K562 (cell line): ENCODE measurements around the gene RASGRP4. TPM values are rescaled to one million over a fixed set of nuclear protein-coding genes. Genes with fewer than 3 reads are reported as not detected.
A peak's percentile ranks its signal among the peaks of the same experiment; 100 is the strongest.

Source experiments
- BCL6 ChIP-seq: fragments of 250-450 bp; sonication (Bioruptor Pico); IDR thresholded peaks from 2 replicates; pipeline ENCODE4 v1.4.0; 2020
- C11orf30 ChIP-seq: fragments of 450-650 bp; IDR thresholded peaks from 2 replicates; pipeline ENCODE4 v1.6.1; 2016; ENCODE audit warnings: low read depth, mild to moderate bottlenecking
- IRF2 ChIP-seq: sonication (generic); formaldehyde crosslinking; IDR thresholded peaks from 2 replicates; pipeline ENCODE4 v1.8.1; 2022; ENCODE audit warnings: mild to moderate bottlenecking, missing genetic modification reagents
- MCM3 ChIP-seq: fragments of 450-650 bp; IDR thresholded peaks from 2 replicates; pipeline ENCODE4 v1.6.1; 2016
- MEF2D ChIP-seq: conservative IDR thresholded peaks from 2 replicates; pipeline ENCODE4 v1.6.1; 2016; ENCODE audit warnings: low read depth, missing genetic modification characterization, missing compliant biosample characterization
- PHF8 ChIP-seq: fragments of 200-600 bp; sonication (generic); IDR thresholded peaks from 2 replicates; pipeline ENCODE4 v1.6.1; 2012; ENCODE audit warnings: mixed run types, mild to moderate bottlenecking, inconsistent platforms, low read length, moderate library complexity, borderline replicate concordance
- SRSF1 ChIP-seq: fragments of 200-400 bp; formaldehyde crosslinking; IDR thresholded peaks from 2 replicates; pipeline ENCODE4 v1.6.1; 2017; ENCODE audit warnings: mild to moderate bottlenecking, low read depth, low read length, moderate library complexity
- ZNF695 ChIP-seq: fragments of 450-650 bp; formaldehyde crosslinking; IDR thresholded peaks from 2 replicates; pipeline ENCODE4 v1.4.0; 2020; ENCODE audit warnings: mild to moderate bottlenecking, moderate library complexity
- ZNF785 ChIP-seq: fragments of 250-450 bp; sonication (Bioruptor Pico); IDR thresholded peaks from 2 replicates; pipeline ENCODE4 v1.4.0; 2020; ENCODE audit warnings: mild to moderate bottlenecking
- polyA plus RNA-seq, 8 experiments: library from polyadenylated mRNA; depleted of rRNA in 4 of 8; stranded (reverse) in 5 of 8; unstranded in 3 of 8; fragments of >200 nt; fragmentation: Nextera tagmentation in 2 of 8; fragmentation: Illumina TruSeq in 1 of 8; extraction: Ambion mirVana in 2 of 8; extraction: Trizol in 1 of 8; gene quantifications; 2 replicates each; pipeline versions ENCODE4 v1.2.1 to v1.2.3, GENCODE V29; 2011 to 2014; ENCODE audit warnings: inconsistent platforms in 1 of 8, missing spikeins in 1 of 8
- total RNA-seq, 7 experiments: library from RNA; depleted of rRNA in 6 of 7; stranded (reverse); fragments of >200 nt in 6 of 7; fragmentation: Illumina TruSeq in 2 of 7; extraction: Trizol in 2 of 7; gene quantifications; 2 replicates each; pipeline versions ENCODE4 v1.2.1 to v1.2.3, GENCODE V29; 2011 to 2021; ENCODE audit warnings: low replicate concordance in 1 of 7
- TF ChIP-seq, protein P1 (sequence below): fragments of 250-450 bp; sonication (Bioruptor Pico); IDR thresholded peaks from 2 replicates; pipeline ENCODE4 v1.4.0; 2020; ENCODE audit warnings: mild to moderate bottlenecking
- TF ChIP-seq, protein P2 (sequence below): fragments of 250-450 bp; sonication (Bioruptor Pico); IDR thresholded peaks from 2 replicates; pipeline ENCODE4 v1.8.0; 2022; ENCODE audit warnings: moderate library complexity, mild to moderate bottlenecking, inconsistent platforms
- TF ChIP-seq, protein P3 (sequence below): fragments of 200-800 bp; sonication (Bioruptor generic); IDR thresholded peaks from 2 replicates; pipeline ENCODE4 v1.6.1; 2016; ENCODE audit warnings: missing genetic modification characterization, missing compliant biosample characterization

Gene RASGRP4
- total and polyA plus RNA-seq, 9 of the 15 experiments (the other 6 are each of a cell fraction or from before 2014, with no cell fraction given): 0.39 to 4.6 (median 3.8) TPM

DNA sequence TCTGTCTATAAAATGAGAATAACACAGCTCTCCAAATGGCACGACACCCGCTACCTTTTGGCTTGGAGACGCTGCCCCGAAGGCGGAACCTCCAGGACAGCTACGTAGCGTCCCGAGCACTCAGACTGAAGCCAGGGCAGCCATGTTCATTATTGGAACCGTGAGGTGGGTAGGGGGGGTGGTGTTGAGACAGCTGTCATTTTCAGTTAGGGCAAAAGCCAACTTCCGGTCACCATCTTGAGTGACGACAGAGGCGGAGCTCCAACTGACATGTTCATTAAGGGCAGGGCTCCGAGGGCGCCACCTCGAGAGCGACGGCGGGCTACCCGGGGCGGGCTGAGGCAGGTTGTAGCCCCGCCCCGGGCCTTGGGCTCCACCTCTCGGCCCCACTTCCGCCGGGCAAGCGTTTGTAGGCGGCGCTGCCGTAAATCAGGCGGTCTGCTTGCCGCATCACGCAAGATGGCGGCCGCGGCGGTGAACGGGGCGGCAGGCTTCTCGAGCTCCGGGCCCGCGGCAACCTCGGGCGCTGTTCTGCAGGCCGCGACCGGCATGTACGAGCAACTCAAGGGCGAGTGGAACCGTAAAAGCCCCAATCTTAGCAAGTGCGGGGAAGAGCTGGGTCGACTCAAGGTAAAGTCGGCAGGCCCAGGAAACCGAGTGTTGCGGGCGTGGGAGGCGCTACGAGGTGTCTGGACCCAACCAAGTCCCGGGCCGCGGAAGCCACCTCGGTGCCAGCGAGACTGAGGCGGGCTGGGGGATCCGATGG lies 51.5 kb downstream of the RASGRP4 start, which contains the start of gene PSMD8 (continued):
- TF ChIP-seq ZNF785 (CRISPR knock-in tag): no peak
- TF ChIP-seq PHF8: peak; percentile 98
- TF ChIP-seq, protein P1, sequence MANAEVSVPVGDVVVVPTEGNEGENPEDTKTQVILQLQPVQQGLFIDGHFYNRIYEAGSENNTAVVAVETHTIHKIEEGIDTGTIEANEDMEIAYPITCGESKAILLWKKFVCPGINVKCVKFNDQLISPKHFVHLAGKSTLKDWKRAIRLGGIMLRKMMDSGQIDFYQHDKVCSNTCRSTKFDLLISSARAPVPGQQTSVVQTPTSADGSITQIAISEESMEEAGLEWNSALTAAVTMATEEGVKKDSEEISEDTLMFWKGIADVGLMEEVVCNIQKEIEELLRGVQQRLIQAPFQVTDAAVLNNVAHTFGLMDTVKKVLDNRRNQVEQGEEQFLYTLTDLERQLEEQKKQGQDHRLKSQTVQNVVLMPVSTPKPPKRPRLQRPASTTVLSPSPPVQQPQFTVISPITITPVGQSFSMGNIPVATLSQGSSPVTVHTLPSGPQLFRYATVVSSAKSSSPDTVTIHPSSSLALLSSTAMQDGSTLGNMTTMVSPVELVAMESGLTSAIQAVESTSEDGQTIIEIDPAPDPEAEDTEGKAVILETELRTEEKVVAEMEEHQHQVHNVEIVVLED: peak; percentile 89
- TF ChIP-seq ZNF695: no peak
- TF ChIP-seq BCL6 (CRISPR knock-in tag): no peak
- TF ChIP-seq MCM3: no peak
- TF ChIP-seq, protein P2, sequence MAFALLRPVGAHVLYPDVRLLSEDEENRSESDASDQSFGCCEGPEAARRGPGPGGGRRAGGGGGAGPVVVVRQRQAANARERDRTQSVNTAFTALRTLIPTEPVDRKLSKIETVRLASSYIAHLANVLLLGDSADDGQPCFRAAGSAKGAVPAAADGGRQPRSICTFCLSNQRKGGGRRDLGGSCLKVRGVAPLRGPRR (CRISPR knock-in tag): no peak
- no peak for TF ChIP-seq MEF2D (tag)
- TF ChIP-seq SRSF1: peak; percentile 78; the same call in 1 of the 2 replicates
- peak; percentile 72 for TF ChIP-seq C11orf30
- TF ChIP-seq, protein P3, sequence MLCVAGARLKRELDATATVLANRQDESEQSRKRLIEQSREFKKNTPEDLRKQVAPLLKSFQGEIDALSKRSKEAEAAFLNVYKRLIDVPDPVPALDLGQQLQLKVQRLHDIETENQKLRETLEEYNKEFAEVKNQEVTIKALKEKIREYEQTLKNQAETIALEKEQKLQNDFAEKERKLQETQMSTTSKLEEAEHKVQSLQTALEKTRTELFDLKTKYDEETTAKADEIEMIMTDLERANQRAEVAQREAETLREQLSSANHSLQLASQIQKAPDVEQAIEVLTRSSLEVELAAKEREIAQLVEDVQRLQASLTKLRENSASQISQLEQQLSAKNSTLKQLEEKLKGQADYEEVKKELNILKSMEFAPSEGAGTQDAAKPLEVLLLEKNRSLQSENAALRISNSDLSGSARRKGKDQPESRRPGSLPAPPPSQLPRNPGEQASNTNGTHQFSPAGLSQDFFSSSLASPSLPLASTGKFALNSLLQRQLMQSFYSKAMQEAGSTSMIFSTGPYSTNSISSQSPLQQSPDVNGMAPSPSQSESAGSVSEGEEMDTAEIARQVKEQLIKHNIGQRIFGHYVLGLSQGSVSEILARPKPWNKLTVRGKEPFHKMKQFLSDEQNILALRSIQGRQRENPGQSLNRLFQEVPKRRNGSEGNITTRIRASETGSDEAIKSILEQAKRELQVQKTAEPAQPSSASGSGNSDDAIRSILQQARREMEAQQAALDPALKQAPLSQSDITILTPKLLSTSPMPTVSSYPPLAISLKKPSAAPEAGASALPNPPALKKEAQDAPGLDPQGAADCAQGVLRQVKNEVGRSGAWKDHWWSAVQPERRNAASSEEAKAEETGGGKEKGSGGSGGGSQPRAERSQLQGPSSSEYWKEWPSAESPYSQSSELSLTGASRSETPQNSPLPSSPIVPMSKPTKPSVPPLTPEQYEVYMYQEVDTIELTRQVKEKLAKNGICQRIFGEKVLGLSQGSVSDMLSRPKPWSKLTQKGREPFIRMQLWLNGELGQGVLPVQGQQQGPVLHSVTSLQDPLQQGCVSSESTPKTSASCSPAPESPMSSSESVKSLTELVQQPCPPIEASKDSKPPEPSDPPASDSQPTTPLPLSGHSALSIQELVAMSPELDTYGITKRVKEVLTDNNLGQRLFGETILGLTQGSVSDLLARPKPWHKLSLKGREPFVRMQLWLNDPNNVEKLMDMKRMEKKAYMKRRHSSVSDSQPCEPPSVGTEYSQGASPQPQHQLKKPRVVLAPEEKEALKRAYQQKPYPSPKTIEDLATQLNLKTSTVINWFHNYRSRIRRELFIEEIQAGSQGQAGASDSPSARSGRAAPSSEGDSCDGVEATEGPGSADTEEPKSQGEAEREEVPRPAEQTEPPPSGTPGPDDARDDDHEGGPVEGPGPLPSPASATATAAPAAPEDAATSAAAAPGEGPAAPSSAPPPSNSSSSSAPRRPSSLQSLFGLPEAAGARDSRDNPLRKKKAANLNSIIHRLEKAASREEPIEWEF (CRISPR knock-in tag): no peak
- TF ChIP-seq IRF2 (CRISPR knock-in tag): no peak
